ENCODE data around the gene C3.

C3 gene

GRCh38 chr19:6744381-6745301, 24.2 kb upstream of the C3 start:
- DNase-seq (ENCODE audit: low read depth) = no peak

GRCh38 chr19:6743714-6744380, 23.4 kb upstream of the C3 start:
- no peak for DNase-seq (ENCODE audit: low read depth)

- no peak for DNase-seq (ENCODE audit: low read depth)
These were observed 22.6 kb upstream of the C3 start for GRCh38 chr19:6743066-6743465.

- no peak for DNase-seq (ENCODE audit: low read depth)
These were observed 20.3 kb upstream of the C3 start for GRCh38 chr19:6740589-6741343.

GRCh38 chr19:6739883-6740588, 19.6 kb upstream of the C3 start:
- no peak for DNase-seq (ENCODE audit: low read depth)

GRCh38 chr19:6739390-6739882, 19.0 kb upstream of the C3 start, which contains the start of gene TRIP10:
TSS of gene TRIP10 (plus strand) at chr19:6739680. CDS start at chr19:6739762, 82 bp downstream.
- DNase-seq (ENCODE audit: low read depth) = peak; percentile 81

GRCh38 chr19:6738787-6739389, 18.4 kb upstream of the C3 start:
- peak; percentile 18 for DNase-seq (ENCODE audit: low read depth)

GRCh38 chr19:6737873-6738786, 17.7 kb upstream of the C3 start:
- peak; percentile 67 for DNase-seq (ENCODE audit: low read depth)

GRCh38 chr19:6737284-6737872, 16.9 kb upstream of the C3 start, which contains the start of gene GPR108:
TSS of gene GPR108 (minus strand) at chr19:6737580. CDS start at chr19:6737576, 4 bp downstream.
- DNase-seq (ENCODE audit: low read depth) = peak; percentile 97

GRCh38 chr19:6736917-6737283, 16.4 kb upstream of the C3 start:
- no peak for DNase-seq (ENCODE audit: low read depth)

GRCh38 chr19:6736169-6736916, 15.9 kb upstream of the C3 start:
- peak; percentile 39 for DNase-seq (ENCODE audit: low read depth)

GRCh38 chr19:6735181-6735911, 14.9 kb upstream of the C3 start:
- DNase-seq (ENCODE audit: low read depth) = no peak

GRCh38 chr19:6734096-6734696, 13.7 kb upstream of the C3 start:
- no peak for DNase-seq (ENCODE audit: low read depth)

GRCh38 chr19:6733338-6734095, 13.1 kb upstream of the C3 start:
- no peak for DNase-seq (ENCODE audit: low read depth)

GRCh38 chr19:6732803-6733337, 12.4 kb upstream of the C3 start:
- no peak for DNase-seq (ENCODE audit: low read depth)

GRCh38 chr19:6731822-6732221, 11.4 kb upstream of the C3 start:
- no peak for DNase-seq (ENCODE audit: low read depth)

Measured in activated T-cell treated with anti-CD3 and anti-CD28 coated beads for 1 hour (primary cell).